NCI-H226 (cell line): ENCODE data around the gene TTBK2.
"Not testable (repeated sequence)": the region's sequence is repeated elsewhere in the genome, so short reads cannot be mapped to it uniquely, and the experiment has no call there.

Source experiments
- DNase-seq: peaks from one replicate; pipeline ENCODE4 v3.0.0-alpha.2; 2015

TTBK2 gene

DNA sequence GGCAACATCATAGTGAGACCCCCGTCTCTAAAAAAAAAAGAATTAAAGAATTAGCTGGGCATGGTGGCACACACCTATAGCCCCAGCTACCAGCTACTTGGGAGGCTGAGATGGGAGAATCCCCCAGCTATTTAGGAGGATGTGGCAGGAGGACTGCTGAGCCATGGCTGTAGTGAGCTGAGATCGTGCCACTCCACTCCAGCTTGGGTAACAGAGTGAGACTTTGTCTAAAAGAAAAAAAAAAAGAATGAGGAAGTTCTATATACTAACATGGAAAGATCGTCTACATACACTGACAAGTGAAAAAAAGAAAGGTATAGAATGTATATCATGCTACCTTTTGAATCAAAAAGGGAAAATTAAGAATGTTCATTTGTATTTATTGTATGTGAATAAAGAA is 99.8 kb downstream of the TTBK2 start:
- no peak for DNase-seq

DNA sequence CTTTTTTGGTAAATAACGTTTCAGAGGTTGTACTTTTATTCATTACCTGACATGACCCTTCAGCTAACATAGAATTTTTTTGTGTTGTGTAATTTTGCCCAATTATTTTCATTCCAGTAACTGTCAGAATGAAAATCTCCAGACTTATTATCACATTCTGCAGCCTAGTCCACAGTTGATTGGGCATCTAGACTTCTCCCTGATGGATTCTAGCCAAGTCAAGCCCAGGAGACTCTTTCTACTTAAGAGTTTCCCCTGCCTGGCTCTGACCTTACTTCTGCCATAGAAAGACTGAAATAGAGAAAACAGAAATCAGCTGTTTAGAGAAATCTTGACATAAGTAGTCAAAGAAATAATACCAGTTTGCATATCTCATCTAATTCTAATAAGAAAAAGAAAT is 100.8 kb downstream of the TTBK2 start:
- no peak for DNase-seq

DNA sequence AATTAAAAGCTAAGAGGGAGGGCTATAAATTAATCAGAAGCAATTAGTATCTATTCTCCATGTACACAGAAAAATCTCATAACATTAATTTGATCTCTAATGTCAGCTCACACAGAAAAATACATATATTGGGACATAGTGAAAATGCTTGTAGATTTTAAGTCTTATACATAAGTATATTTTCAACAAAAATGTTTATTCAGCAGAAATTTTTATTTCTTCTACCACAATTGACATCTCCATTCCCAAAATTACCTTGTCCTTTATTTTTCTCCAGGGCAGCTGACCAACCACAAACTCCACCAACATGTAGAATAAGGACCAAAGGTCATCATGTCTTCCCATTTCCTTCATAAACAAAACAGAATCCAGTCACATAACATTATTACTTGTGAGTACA is 109.1 kb downstream of the TTBK2 start:
- DNase-seq: no peak

DNA sequence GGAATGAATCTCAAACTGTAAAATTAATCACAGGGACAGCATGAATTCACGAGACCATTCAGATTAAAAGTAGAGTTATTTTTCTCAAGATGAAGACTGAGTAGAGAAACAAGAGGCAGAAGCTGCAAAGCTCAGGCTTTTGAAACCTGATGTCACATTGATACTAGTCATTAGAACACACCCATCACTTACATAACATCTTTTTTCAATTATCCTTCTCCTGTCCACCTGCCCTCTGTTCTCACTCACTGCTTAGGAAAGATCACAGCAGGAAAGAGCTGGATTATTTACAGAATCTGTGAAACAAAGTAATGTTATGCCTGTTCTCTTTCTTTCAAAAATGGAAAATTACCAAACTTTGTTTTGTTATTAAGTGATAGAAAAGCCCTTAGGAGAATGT is 111.7 kb downstream of the TTBK2 start:
- DNase-seq: no peak

DNA sequence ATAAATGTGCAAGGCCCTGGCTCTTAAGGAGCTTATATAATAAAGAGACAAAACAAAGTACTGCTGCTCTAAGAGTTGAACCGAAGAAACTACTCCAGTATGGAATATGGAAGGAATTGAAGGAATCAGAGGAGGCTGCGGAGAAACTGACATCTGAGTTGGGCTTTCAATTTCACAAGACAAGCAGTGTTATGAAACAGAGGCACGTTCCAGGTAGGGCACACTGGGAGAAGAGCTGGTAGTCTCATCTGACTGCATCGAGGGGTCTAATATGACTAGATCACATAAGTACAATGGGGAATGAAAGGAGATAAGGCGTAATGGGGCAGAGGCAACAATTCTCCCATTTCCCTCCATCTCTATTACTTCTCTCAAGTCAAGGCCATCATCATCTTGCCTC is 115.3 kb downstream of the TTBK2 start:
- DNase-seq: no peak

DNA sequence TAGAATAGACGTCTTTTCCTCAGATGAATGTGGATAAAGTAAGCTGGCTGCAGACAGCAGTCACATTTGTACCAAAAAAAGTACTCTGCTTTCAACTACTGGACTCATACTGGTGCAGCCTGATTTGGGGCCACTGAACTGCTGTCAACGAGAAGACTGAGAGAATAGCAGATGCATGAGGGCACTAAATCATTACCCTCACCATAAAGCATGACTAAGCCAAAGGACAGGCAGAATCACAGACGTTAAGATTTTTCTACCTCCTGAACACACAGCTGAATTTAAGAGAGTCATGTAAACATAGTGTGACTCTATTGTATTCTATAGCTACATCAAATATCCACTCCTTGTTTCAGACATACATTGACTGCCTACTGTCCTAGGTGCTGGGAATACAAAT is 115.8 kb downstream of the TTBK2 start:
- no peak for DNase-seq

DNA sequence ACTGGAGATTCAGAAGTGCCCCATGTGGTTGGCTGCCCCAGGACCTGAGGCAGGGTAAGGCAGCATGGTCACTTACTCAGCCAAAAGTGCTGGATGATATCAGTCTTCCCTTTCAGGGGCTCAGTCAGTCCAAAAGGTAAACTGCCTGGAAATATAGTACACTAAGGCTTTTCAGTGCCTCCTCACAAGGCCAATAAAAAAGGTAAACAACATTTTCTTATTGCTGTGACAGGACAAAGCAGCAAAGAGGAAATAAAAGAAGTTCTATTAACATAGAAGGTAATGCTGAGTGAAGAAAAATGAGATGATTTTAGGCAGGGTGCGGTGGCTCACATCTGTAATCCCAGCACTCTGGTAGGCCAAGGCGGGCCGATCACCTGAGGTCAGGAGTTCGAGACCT is 117.1 kb downstream of the TTBK2 start:
- DNase-seq: no peak

DNA sequence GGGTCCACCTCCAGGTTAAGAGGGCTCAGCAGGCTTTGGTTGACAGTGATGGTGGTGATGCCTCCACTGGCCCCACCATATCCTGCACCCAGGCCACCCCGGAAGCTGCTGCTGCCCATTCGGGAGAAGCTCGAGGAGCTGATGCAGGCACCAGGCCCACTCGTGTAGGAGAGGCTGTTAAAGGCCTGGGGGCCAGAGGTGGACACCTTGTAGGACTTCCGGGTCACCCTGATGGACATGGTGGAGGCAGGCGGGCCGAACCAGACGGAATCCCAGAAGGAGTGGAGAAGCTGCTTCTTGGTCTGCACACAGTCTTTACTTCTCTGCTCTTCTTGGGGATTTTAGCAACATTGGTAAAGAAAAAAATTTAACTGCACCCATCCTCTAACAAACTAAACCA is 118.4 kb downstream of the TTBK2 start:
- no peak for DNase-seq

DNA sequence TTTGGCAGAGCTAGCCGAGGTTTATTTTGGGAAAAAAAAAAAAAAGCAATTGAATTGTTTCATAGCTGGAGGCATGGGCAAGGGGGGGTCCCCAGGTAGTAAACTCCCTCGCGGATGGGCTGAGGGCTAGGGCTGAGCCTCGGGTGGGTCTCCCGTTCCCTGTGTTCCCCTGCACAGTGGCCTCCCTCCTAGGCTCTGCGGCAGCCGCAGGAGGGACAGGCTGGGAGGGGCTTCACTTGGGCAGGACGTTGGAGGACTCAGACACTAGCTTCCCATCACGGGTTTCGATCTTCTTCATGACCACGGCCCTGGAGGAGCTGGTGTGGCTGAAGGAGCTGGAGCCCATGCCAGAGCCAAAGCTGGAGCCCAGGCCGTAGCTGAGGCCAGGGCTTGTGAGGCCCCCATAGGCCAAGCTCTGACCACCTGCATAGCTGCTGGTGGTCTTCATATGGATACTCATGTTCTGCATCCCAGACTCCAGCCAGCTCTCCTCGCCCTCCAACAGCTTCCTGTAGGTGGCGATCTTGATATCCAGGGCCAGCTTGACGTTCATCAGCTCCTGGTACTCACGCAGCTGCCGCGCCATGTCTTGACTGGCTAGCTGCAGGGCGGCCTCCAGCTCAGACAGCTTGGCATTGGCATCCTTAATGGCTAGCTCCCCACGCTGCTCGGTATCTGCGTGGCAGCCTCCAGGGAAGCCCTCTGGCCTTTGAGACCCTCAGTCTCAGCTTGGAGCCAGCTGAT is 119.7 kb downstream of the TTBK2 start:
- DNase-seq: no peak

DNA sequence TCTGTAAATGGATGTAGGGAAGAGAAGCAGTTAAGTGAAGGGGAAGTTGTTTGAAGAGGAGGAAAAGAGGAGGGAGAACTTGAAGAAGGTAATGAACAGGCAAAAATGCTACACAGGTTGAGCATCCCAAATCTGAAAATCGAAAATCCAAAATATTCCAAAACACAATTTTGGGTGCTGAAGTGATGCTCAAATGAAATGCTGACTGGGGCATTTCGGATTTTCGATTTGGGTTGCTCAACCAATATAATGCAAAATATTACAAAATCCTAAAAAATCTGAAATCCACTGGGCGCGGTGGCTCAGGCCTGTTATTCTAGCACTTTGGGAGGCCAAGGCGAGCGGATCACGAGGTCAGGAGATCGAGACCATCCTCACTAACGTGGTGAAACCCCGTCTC is 121.8 kb downstream of the TTBK2 start:
- no peak for DNase-seq

DNA sequence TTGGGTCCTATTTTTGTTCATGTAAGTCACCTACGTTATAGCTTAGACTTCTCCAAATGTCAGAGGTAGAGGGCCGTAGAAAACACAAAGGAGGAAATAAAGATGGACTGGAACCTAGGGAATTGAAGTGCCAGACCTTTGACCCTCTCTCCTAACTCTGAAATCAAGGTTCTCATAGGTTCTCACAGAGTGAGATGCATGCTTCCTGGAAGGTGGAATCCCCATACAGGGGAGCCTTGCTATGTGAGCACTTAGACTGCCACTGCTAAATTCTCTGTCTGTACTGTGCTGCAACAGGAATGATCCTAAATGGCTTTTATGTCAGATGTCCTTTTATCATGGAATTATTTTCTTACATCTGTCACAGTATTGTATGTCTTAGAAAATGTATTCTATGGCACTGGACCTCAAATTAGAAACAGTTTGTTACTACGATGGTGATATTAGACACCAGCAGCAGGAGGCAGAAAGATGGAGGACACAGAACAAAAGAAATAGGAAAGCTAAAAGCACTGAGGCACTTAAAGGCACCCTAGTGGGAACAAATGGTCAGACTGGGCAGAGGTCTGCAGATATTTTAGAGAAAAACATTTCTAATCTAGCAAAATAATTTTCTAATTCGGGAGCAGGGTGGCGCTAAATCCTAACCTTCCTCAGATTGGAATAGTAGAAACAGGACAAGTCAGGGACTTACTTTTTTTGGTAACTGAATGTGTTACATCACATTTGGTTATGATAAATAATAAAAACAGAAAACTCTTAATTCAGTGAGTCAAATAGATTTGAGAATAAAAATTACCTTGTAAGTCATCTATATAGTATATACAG is 123.4 kb downstream of the TTBK2 start:
- no peak for DNase-seq

DNA sequence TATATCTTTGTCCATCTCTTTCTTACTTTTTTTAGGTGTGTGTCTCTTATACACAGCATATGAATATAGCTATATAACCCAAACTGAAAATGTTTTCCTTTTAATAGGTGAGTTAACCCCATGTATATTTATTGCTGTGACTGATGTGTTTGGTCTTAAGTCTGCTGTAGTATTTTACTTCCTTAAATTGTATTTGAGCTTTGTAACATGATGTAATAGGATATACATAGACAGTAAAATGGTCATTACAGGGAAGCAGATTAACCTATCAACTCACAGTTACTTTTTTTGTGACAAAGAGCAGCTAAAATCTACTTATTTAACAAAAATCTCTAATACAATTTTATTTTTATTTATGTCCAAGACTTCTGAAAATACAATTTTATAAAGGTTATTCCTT is 131.9 kb downstream of the TTBK2 start:
- DNase-seq: no peak

DNA sequence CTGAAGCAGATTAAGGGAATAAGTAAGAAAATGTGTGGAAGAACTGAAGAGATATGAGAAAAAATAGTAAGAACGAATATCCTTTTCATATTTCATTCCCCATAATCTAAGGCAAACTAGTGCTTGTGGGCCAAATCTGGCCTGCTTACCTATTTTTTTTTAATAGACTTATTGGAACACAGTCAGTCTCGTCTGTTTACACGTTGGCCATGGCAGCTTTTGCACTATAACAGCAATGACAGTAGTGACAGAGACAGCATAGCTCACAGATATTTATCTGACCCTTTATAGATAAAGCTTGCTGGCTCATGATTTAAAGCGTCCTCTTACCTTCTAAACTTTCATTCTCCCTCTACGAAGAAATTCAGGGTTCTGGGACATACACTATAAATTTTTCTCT is 133.6 kb downstream of the TTBK2 start:
- no peak for DNase-seq

DNA sequence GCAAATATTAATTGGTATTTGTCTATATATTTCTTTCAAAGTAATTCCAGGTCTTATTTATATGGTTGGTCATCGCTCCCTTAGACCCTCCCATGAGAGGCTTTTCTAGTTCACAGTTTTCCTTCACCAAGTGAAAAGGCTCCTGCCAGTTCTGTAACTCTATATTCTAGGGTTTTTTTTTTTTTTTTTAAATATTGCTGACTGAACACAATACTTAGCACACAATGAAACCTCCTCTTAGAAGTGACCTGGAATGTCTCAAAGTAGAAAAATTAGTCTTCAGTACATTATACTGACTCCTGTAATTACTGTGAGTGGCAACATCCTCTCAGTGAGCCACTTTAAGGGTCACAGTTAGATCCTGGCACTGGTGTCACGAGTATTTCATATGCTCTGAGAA is 135.0 kb downstream of the TTBK2 start:
- DNase-seq: no peak

DNA sequence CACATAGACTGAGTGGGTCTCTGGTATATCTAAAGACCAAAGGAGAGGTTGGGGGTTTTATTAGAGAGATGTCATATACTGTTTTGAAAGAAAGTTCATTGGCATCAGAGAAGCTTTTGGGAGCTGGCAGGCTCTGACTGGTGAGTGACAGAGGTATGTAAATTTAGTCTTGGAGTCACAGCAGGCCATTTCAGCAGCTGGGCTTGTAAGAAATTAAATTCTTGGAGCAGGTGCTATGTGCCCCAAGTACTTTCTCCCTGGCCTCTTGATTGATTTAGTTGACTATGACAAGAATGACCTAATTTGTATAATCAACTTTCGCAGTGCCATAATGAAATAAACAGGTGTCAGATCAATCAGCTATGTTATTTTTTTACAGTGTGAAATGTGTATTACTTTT is 135.9 kb downstream of the TTBK2 start:
- DNase-seq: no peak

DNA sequence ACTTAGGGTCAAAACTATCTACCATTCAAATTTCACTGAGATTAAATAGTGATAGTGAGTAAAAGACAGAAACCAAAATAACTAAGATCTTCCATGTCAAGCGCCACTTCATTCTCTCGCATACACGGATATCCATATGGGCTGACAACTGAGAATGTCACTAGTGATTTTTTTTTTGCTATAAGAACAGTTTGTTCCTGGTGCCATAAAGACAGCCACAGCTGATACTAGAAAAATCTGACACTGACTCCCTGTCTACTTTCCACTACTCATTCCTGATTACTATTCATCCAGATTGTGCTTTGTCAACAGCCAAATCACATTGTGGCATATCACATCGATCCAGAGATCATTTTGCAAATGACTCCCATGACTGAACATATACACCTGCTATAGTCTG is 137.9 kb downstream of the TTBK2 start:
- DNase-seq: no peak

DNA sequence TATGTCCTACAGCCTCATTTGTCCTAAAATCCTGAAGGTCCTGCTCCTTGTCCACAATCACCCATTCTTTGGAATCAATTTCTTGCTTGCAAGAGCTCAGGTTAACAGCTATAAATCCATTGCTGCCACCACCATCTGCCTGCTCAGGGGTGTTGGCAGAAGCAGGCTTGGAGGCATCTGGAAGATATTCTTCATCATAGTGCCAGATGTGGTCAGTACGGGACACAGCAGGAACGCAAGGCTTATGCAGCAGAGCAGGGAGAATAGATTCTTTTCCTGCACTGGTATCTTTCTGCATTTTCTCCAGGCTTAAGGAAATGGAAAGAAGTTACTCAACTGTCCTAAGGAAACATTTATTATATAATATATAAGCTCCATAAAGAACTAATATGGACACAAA is 145.2 kb downstream of the TTBK2 start:
- no peak for DNase-seq

DNA sequence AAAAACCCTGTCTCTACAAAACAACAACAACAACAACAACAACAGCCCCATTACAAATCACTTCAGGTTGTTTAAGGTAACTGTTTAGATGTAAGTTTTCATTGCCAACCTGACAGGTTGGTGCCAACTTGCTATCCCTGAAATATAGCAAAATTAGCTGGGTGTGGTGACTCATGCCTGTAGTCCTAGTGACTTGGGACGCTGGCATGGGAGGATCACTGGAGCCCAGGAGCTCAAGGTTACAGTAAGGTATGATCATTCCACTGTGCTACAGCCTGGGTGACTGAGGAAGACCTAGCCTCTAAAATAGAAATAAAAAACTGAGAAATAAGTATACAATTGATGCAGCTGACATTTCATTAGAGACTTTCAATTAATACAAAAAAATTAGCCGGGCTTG is 147.7 kb downstream of the TTBK2 start:
- DNase-seq: no peak

DNA sequence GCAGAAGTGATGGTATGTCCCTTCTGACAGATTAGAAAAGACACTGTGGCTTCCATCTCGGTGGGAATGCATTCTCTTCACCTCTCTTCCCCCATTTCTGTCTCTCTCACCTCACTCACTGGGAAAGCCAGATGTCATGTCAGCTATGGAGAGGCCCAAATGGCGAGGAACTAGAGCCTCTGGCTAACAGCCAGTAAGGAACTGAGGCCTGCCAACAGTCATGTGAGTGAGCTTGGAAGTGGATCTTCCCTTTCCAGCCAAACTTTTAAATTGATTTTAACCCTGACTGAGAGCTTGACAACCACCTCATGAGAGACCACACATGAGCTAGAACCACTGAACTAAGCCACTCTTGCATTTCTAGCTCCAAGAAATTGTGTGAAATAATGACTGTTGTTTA is 148.4 kb downstream of the TTBK2 start:
- DNase-seq: no peak

DNA sequence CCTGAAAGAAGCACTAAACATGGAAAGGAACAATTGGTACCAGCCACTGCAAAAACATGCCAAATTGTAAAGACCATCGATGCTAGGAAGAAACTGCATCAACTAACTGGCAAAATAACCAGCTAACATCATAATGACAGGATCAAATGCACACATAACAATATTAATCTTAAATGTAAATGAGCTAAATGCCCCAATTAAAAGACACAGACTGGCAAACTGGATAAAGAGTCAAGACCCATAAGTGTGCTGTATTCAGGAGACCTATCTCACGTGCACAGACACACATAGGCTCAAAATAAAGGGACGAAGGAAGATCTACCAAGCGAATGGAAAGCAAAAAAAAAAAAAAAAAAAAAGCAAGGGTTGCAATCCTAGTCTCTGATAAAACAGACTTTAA is 154.5 kb downstream of the TTBK2 start:
- not testable (repeated sequence) for DNase-seq

DNA sequence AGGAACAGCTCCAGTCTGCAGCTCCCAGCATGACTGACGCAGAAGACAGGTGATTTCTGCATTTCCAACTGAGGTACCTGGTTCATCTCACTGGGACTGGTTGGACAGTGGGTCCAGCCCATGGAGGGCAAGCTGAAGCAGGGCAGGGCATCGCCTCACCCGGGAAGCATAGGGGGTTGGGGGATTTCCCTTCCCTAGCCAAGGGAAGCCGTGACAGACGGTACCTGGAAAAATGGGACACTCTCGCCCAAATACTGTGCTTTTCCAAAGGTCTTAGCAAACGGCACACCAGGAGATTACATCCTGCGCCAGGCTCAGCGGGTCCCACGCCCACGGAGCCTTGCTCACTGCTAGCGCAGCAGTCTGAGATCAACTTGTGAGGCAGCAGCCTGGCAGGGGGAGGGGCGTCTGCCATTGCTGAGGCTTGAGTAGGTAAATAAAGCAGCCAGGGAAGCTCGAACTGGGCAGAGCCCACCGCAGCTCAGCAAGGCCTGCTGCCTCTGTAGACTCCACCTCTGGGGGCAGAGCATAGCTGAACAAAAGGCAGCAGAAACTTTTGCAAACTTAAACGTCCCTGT is 156.3 kb downstream of the TTBK2 start:
- not testable (repeated sequence) for DNase-seq

DNA sequence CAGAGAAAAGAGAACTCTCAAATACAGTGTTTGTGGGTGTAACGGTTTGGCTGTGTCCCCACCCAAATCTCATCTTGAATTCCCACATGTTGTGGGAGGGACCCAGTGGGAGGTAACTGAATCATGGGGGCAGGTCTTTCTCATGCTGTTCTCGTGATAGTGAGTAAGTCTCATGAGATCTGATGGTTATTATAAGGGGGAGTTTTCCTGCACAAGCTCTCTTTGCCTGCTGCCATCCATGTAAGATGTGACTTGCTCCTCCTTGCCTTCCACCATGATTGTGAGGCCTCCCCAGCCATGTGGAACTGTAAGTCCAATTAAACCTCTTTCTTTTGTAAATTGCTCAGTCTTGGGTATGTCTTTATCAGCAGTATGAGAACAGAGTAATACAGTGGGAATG is 158.8 kb downstream of the TTBK2 start:
- DNase-seq: not testable (repeated sequence)

DNA sequence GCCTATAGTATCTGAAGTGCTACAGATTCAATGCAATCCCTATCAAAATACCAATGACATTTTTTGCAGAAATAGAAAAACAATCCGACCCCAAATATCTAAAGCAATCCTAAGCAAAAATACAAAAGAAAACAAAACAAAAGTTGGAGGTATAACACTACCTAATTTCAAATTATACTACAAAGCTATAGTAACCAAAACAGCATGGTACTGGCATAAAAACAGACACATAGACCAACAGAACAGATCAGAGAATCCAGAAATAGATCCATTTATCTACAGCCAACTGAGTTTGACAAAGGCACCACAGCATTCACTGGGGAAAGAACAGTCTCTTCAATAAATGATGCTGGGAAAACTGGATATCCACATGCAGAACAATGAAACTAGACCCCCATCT is 159.8 kb downstream of the TTBK2 start:
- no peak for DNase-seq

DNA sequence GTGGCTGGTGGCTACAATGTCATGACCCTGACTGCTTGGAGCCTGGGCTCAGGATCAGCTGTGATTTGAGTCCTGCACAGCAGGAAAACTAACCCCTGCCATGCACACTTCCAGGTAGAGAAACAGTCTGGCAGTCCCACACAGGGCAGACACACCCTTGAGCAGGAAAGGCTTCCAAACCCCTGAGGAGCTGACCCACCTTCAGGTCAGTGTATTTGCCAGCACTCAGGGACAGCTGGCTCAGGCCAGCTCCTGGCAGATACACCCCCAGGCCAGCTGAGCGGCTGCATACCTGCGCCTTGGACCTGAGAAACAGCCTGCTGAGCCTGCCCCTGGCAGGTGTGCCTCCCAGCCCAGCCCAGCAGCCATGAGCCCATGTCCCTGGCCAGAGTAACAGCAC is 161.5 kb downstream of the TTBK2 start:
- no peak for DNase-seq
